IMR-90 (cell line): ENCODE results near the gene FBXW8. TPM values are rescaled to one million over a fixed set of nuclear protein-coding genes. Genes with fewer than 3 reads are reported as not detected.

Experiments
- ATAC-seq: fragments of 200-7000 bp; cut with Tn5 transposase; 2 replicates; pipeline ENCODE4 v1.9.1; 2020; ENCODE audit warnings: low read depth, mild to moderate bottlenecking, moderate library complexity
- BruUV-seq: library from RNA; stranded (reverse); fragments of 400-500 nt; replicated peaks from 2 replicates; lab custom pipeline; 2021; lab: Mats Ljungman, UMichigan
- CTCF ChIA-PET: fragments of 300-600 bp; formaldehyde crosslinking; extraction: SDS; loops from one replicate; lab custom pipeline; 2021; ENCODE audit warnings: antibody characterized with exemption; lab: Yijun Ruan, JAX
- POLR2A ChIA-PET: fragments of 300-600 bp; sonication (Branson Sonifier 250); formaldehyde crosslinking; loops from one replicate; lab custom pipeline; 2022; ENCODE audit warnings: antibody characterized with exemption; ENCODE audit not compliant: unreplicated experiment; lab: Charles Lee
- DNase-seq: peaks from one replicate; pipeline ENCODE4 v3.0.0; 2013
- H2AFZ ChIP-seq: replicated peaks from 2 replicates; pipeline ENCODE3; 2013; ENCODE audit warnings: low read length, mild to moderate bottlenecking; ENCODE audit not compliant: poor library complexity
- H2AK5ac ChIP-seq: 2 replicates; pipeline ENCODE4 v1.6.1; 2013; ENCODE audit warnings: low read depth, low read length, inconsistent platforms
- H2AK9ac ChIP-seq: replicated peaks from 2 replicates; pipeline ENCODE3; 2013; ENCODE audit warnings: mild to moderate bottlenecking, low read depth, low read length, moderate library complexity; ENCODE audit not compliant: poor library complexity
- H2BK120ac ChIP-seq: 2 replicates; pipeline ENCODE4 v1.6.1; 2013; ENCODE audit warnings: low read depth, low read length, inconsistent platforms
- H2BK15ac ChIP-seq: 3 replicates; pipeline ENCODE4 v1.6.1; 2013; ENCODE audit warnings: low read depth, low read length, inconsistent platforms
- H2BK20ac ChIP-seq: 2 replicates; pipeline ENCODE4 v1.6.1; 2013; ENCODE audit warnings: low read depth, mild to moderate bottlenecking, inconsistent platforms, low read length, moderate library complexity
- H2BK5ac ChIP-seq: 2 replicates; pipeline ENCODE4 v1.6.1; 2013; ENCODE audit warnings: mild to moderate bottlenecking, low read depth, low read length, inconsistent platforms; ENCODE audit not compliant: poor library complexity, severe bottlenecking
- H3K14ac ChIP-seq: replicated peaks from 2 replicates; pipeline ENCODE4 v1.6.1; 2013; ENCODE audit warnings: low read depth, low read length, inconsistent platforms
- H3K18ac ChIP-seq: 2 replicates; pipeline ENCODE4 v1.6.1; 2013; ENCODE audit warnings: low read depth, low read length, control low read depth
- H3K23ac ChIP-seq: 2 replicates; pipeline ENCODE4 v1.6.1; 2013; ENCODE audit warnings: low read depth, low read length, inconsistent platforms
- H3K27ac ChIP-seq: 2 replicates; pipeline ENCODE4 v1.5.1; 2013; ENCODE audit warnings: mild to moderate bottlenecking, control low read depth, low read length; ENCODE audit not compliant: insufficient read depth
- H3K27me3 ChIP-seq: 2 replicates; pipeline ENCODE4 v1.6.1; 2013; ENCODE audit warnings: low read length; ENCODE audit not compliant: control insufficient read depth, insufficient read depth
- H3K36me3 ChIP-seq: 2 replicates; pipeline ENCODE4 v1.6.1; 2013; ENCODE audit warnings: low read length, mixed read lengths; ENCODE audit not compliant: control insufficient read depth, insufficient read depth
- H3K4ac ChIP-seq: 2 replicates; pipeline ENCODE4 v1.6.1; 2013; ENCODE audit warnings: low read depth, low read length, inconsistent platforms
- H3K4me1 ChIP-seq: 2 replicates; pipeline ENCODE4 v1.6.1; 2013; ENCODE audit warnings: low read length, mixed read lengths; ENCODE audit not compliant: control insufficient read depth, insufficient read depth
- H3K4me2 ChIP-seq: 2 replicates; pipeline ENCODE4 v1.6.1; 2013; ENCODE audit warnings: low read depth, mild to moderate bottlenecking, control low read depth, low read length, moderate library complexity
- H3K4me3 ChIP-seq: 2 replicates; pipeline ENCODE4 v1.5.1; 2013; ENCODE audit warnings: low read depth, mild to moderate bottlenecking, control low read depth, low read length, moderate library complexity; ENCODE audit not compliant: insufficient read depth
- H3K56ac ChIP-seq: 2 replicates; pipeline ENCODE4 v1.6.1; 2013; ENCODE audit warnings: low read length, inconsistent platforms; ENCODE audit not compliant: insufficient read depth; ENCODE audit errors: extremely low read depth
- H3K79me1 ChIP-seq, 2 experiments: 2 replicates each; pipeline ENCODE4 v1.6.1; 2013; ENCODE audit warnings: low read length in 2 of 2, inconsistent platforms in 1 of 2, low read depth in 1 of 2
- H3K9ac ChIP-seq: 2 replicates; pipeline ENCODE4 v1.6.1; 2013; ENCODE audit warnings: low read depth, low read length, control low read depth
- H3K9me1 ChIP-seq: 2 replicates; pipeline ENCODE4 v1.6.1; 2013; ENCODE audit warnings: low read length, inconsistent platforms; ENCODE audit not compliant: insufficient read depth
- H3K9me3 ChIP-seq: 2 replicates; pipeline ENCODE4 v1.6.1; 2013; ENCODE audit warnings: low read length; ENCODE audit not compliant: control insufficient read depth, insufficient read depth
- H4K20me1 ChIP-seq: 2 replicates; pipeline ENCODE4 v1.6.1; 2013; ENCODE audit warnings: low read length, inconsistent platforms; ENCODE audit not compliant: insufficient read depth
- H4K5ac ChIP-seq: 2 replicates; pipeline ENCODE4 v1.6.1; 2013; ENCODE audit warnings: mild to moderate bottlenecking, low read depth, low read length, control low read depth
- H4K8ac ChIP-seq, 2 experiments: 2 replicates each; pipeline ENCODE4 v1.6.1; 2013; ENCODE audit warnings: low read depth in 2 of 2, low read length in 2 of 2, control low read depth in 1 of 2, inconsistent platforms in 1 of 2
- H4K91ac ChIP-seq: 2 replicates; pipeline ENCODE4 v1.6.1; 2013; ENCODE audit warnings: low read depth, low read length, inconsistent platforms; ENCODE audit not compliant: insufficient read depth
- MAFK ChIP-seq: IDR thresholded peaks from 2 replicates; pipeline ENCODE4 v1.6.1; 2012; ENCODE audit warnings: low read depth, low read length, improper control_type of control experiment
- RCOR1 ChIP-seq: IDR thresholded peaks from 2 replicates; pipeline ENCODE4 v1.6.1; 2012; ENCODE audit warnings: mild to moderate bottlenecking, low read length, improper control_type of control experiment; ENCODE audit not compliant: insufficient replicate concordance
- WGBS, 2 experiments: methylation state at CpG; one replicate each; pipeline versions ENCODE4 v1.1.5 to v1.1.7; 2013; ENCODE audit warnings: missing lambda C conversion rate in 2 of 2; ENCODE audit not compliant: insufficient read length in 1 of 2; ENCODE audit errors: extremely low coverage in 2 of 2; 5-methylcytosine and 5-hydroxymethylcytosine counted together
- dilution Hi-C: fragments of 300-500 bp; cut with HindIII; formaldehyde crosslinking; loops from one replicate; pipeline ENCODE4 v1.14.3; 2018; ENCODE audit warnings: low sequenced_read_pairs; ENCODE audit not compliant: unreplicated experiment
- in situ Hi-C: fragments of 300-500 bp; cut with MboI; formaldehyde crosslinking; loops from 3 replicates; pipeline ENCODE4 v1.14.3; 2019; ENCODE audit warnings: low sequenced_read_pairs, inconsistent platforms, mixed read lengths
- intact Hi-C: fragments of 100-400 bp; cut with micrococcal nuclease; formaldehyde crosslinking; loops from 2 replicates; pipeline ENCODE4 v1.10.0; 2022
- polyA plus RNA-seq, 3 experiments: library from polyadenylated mRNA; depleted of rRNA; stranded (reverse); fragments of >200 nt; gene quantifications; 2 replicates each; pipeline ENCODE4 v1.2.3, GENCODE V29; 2012; ENCODE audit warnings: low replicate concordance in 1 of 3
- total RNA-seq: library from RNA; depleted of rRNA; stranded (reverse); fragments of >200 nt; gene quantifications from 2 replicates; pipeline ENCODE4 v1.2.3, GENCODE V29; 2012
- TF ChIP-seq, protein P1 (sequence below): conservative IDR thresholded peaks from 2 replicates; pipeline ENCODE4 v1.5.1; 2012; ENCODE audit warnings: mild to moderate bottlenecking, low read depth, low read length, improper control_type of control experiment

Gene FBXW8
- total and polyA plus RNA-seq, 2 of the 4 experiments (the other 2 are of a cell fraction), result 20.3 to 25.8 TPM

GRCh38 chr12:116990971-116991966, 80.5 kb downstream of the FBXW8 start:
- peak; percentile 83 for DNase-seq
- CTCF ChIA-PET, result interaction anchor here (1.2 kb wide), 1 partner anchor 35 kb away, joined by 3 read pairs; no protein-coding TSS in a partner anchor
- BruUV-seq, result no TSS peak

More at GRCh38 chr12:116990971-116991966, 80.5 kb downstream of the FBXW8 start:
- Histone ChIP-seq H3K4me2 (no peak overlapping the region; the same call in 1 of the 2 replicates), H3K23ac (0 out of 2 replicates have a peak overlapping the region, but pooled peaks have one; percentile 56), H3K36me3 (peaks cover 25% of the 10 kb centered on the region), H3K27me3 (no peaks in the 10 kb centered on the region), H3K4ac (peak overlapping the region; percentile 69), H4K20me1 (peaks cover 7% of the 10 kb centered on the region), H4K5ac (no peak overlapping the region), H2AK9ac (no peak overlapping the region), H2BK120ac (peak overlapping the region; percentile 37; the same call in 1 of the 2 replicates), H4K91ac (peak overlapping the region; percentile 51; the same call in 1 of the 2 replicates), H2BK15ac (peak overlapping the region; percentile 53; the same call in 1 of the 3 replicates), H2AFZ (no peak overlapping the region), H2AK5ac (peak overlapping the region; percentile 45; the same call in 1 of the 2 replicates), H2BK5ac (peak overlapping the region; percentile 78), H3K4me1 (peaks cover 4% of the 10 kb centered on the region; the same call in 1 of the 2 replicates), H3K27ac (peak overlapping the region; percentile 53), H3K56ac (no peak overlapping the region; the same call in 1 of the 2 replicates), H3K9ac (no peak overlapping the region), H3K18ac (peak overlapping the region; percentile 34; the same call in 1 of the 2 replicates), H3K9me1 (peaks cover 7% of the 10 kb centered on the region), H3K79me1 (peaks cover 15 to 27% of the 10 kb centered on the region in 2 experiments), H2BK20ac (0 out of 2 replicates have a peak overlapping the region, but pooled peaks have one; percentile 29), H3K14ac (peak overlapping the region; percentile 72), H4K8ac (peak overlapping the region in 1 of 2 experiments; percentile 50; a peak in 2 of 4 replicates), H3K9me3 (no peaks in the 10 kb centered on the region), H3K4me3 (no peak overlapping the region)
- POLR2A ChIA-PET, result no interaction called here
- intact Hi-C loops (no loop called here), dilution Hi-C loops (no loop called here), in situ Hi-C loops (no loop called here)
- TF ChIP-seq RCOR1 (no peak), MAFK (peak; percentile 4; the same call in 1 of the 2 replicates)
- TF ChIP-seq, protein P1, sequence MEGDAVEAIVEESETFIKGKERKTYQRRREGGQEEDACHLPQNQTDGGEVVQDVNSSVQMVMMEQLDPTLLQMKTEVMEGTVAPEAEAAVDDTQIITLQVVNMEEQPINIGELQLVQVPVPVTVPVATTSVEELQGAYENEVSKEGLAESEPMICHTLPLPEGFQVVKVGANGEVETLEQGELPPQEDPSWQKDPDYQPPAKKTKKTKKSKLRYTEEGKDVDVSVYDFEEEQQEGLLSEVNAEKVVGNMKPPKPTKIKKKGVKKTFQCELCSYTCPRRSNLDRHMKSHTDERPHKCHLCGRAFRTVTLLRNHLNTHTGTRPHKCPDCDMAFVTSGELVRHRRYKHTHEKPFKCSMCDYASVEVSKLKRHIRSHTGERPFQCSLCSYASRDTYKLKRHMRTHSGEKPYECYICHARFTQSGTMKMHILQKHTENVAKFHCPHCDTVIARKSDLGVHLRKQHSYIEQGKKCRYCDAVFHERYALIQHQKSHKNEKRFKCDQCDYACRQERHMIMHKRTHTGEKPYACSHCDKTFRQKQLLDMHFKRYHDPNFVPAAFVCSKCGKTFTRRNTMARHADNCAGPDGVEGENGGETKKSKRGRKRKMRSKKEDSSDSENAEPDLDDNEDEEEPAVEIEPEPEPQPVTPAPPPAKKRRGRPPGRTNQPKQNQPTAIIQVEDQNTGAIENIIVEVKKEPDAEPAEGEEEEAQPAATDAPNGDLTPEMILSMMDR, result no peak
- no CpG with 5 or more reads among the region's 7 CpGs for WGBS, 2 experiments
- ATAC-seq, result peak; percentile 93
